GM18499 (cell line): Measurements from ENCODE around the gene MRGPRD.
"Not testable (repeated sequence)": the region's sequence is repeated elsewhere in the genome, so short reads cannot be mapped to it uniquely, and the experiment has no call there.

Experiments used
- ATAC-seq: cut with Tn5 transposase; IDR thresholded peaks from one replicate; pipeline ENCODE4 v1.9.1; 2021; ENCODE audit warnings: moderate number of reproducible peaks; ENCODE audit not compliant: insufficient read depth, unreplicated experiment

MRGPRD gene

DNA sequence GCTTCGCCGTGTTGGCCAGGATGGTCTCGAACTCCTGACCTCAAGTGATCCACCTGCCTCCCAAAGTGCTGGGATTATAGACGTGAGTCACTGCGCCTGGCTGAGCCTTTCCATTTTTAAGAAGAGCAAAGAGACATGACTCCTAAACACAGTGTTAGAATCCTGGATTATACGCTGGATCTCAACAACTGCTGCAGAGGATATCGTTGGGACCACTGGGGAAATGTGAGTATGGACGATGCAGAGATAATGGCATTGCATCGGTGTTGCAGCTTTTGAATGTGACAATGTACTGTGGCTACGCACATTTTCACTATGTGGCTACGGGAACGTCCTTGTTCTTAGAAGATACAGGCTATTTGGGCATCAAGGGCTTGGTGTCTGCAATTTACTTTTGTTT, 26.0 kb upstream of the MRGPRD start:
- no peak for ATAC-seq

GRCh38 chr11:69005631-69006368, 25.0 kb upstream of the MRGPRD start:
- ATAC-seq = no peak

GRCh38 chr11:69005183-69005630, 24.4 kb upstream of the MRGPRD start:
- ATAC-seq = no peak

GRCh38 chr11:69004411-69005182, 23.8 kb upstream of the MRGPRD start:
- ATAC-seq = no peak

- ATAC-seq = no peak
Measured at GRCh38 chr11:69003866-69004367, 23.1 kb upstream of the MRGPRD start.

DNA sequence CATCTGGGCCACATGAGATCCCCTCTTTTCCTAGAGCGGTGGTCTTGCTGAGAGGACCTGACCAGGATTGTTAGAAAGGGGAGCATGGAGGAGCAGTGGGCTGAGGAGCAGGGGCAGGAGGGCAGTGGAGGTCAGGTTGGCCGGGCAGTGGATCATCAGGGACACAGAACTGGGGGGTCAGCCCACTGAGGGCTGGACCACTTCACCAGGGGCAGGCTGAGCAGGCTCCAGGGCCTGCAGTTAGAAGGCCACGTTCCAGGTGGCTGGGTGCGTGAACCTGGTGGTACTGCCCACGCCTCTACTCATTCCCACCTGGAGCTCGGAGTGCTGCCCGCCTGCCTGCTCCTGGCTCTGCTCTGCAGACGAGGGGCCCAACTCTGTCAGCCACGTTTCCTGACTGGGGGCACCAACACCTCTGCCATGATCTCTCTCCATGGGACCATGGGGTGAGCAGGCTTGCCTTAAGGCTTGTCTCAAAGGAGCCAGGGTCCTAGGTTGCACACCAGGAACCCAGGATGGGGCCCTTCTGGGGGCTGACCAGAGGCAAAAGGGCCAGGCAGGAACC, 22.6 kb upstream of the MRGPRD start:
- no peak for ATAC-seq

GRCh38 chr11:69002570-69003231, 21.9 kb upstream of the MRGPRD start:
- ATAC-seq = no peak

GRCh38 chr11:69002110-69002569, 21.4 kb upstream of the MRGPRD start:
- no peak for ATAC-seq

DNA sequence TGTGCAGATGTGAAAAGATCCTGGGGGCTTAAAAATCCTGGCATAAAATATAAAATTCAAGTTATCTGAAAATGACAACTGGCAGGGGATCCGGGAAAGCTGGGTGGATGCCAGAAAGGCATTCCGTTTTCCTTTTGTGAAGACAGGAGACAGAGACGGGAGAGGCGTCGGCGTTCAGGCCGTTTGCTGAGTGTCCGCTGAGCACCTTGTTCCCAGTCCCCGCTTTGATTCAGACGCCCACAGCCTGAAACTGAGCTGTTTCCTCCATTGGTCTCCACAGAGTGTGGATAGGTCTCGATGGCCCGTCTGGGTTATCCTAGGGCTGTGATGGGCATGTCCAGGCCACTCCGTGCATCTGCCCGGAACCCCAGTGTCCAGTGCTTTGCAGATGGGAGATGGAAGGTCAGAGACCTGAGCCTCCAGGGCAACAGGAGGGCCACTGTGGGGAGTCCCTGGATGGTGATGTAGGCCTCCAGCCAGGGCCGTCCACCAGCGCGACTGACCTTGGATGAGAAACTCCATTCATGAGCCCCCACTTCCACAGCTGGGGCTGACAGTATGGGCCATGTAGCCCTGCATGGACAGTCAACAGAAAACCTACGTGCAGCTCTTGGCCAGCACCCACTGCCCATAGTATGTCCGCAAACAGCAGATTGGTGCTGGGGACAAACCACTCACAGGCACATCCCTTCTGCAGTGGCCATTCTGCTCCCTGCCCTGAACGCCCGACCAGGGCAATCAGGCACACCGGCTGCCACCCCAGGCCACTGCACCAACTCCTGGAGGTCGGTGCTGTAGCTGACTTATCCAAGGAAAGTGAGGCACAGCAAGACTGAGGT, 20.7 kb upstream of the MRGPRD start:
- ATAC-seq = no peak

GRCh38 chr11:69000831-69001242, 20.1 kb upstream of the MRGPRD start:
- no peak for ATAC-seq

GRCh38 chr11:69000391-69000790, 19.6 kb upstream of the MRGPRD start:
- no peak for ATAC-seq

- not testable (repeated sequence) for ATAC-seq
Measured at GRCh38 chr11:68999748-69000355, 19.1 kb upstream of the MRGPRD start.

DNA sequence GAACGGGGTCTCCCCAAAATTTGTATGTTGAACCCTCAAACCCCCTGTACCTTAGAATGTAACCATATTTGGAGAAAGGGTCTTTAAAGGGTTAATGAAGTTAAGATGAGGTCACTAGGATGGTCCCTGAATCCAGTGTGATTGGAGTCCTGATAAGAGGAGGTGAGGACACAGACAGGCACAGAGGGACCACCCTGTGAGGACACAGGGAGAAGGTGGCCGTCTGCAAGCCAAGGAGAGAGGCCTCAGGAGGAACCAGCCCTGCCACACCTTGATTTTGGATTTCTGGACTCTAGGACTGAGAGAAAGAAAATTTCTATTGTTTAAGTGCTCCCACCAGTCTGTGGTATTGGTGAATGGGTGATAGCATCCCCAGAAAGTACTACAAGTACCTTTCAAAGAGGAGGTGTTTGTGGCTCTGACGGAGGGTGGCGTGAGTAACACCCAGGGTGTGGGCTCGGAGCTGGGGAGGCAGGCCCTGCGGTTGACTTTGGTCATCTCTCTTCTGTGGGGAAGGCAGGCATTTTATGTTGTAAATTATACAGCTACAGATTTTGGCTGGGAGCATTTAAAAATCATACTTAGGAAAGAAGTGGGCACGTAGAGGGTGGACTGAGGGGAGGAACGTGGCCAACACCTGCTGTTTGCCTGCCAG, 18.4 kb upstream of the MRGPRD start:
- ATAC-seq = no peak

DNA sequence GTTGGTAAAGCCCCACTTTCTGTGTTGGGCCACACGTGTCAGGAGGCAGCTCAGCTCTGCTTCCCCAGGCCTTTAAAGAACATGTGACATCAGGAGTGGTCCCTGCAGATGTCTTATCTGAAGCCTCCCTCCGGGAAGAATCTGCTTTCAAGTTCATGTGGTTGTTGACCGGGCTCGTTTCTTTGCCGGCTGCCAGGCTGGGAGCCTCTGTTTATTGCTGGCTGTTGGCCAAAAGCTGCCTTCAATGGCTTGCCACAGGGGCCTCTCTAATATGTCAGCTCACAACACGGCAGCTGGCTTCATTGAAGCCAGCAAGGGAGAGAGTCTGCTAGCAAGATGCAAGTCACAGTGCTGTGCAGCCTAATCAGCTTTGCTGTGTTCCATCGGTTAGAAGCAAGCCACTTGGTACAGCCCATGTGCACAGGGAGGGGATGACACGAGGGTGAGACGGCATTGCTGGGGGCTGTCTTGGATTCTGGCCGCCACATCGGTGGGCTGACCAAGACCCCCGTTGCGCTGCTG, 17.7 kb upstream of the MRGPRD start:
- no peak for ATAC-seq

- ATAC-seq = no peak
Measured at GRCh38 chr11:68997995-68998348, 17.2 kb upstream of the MRGPRD start.

DNA sequence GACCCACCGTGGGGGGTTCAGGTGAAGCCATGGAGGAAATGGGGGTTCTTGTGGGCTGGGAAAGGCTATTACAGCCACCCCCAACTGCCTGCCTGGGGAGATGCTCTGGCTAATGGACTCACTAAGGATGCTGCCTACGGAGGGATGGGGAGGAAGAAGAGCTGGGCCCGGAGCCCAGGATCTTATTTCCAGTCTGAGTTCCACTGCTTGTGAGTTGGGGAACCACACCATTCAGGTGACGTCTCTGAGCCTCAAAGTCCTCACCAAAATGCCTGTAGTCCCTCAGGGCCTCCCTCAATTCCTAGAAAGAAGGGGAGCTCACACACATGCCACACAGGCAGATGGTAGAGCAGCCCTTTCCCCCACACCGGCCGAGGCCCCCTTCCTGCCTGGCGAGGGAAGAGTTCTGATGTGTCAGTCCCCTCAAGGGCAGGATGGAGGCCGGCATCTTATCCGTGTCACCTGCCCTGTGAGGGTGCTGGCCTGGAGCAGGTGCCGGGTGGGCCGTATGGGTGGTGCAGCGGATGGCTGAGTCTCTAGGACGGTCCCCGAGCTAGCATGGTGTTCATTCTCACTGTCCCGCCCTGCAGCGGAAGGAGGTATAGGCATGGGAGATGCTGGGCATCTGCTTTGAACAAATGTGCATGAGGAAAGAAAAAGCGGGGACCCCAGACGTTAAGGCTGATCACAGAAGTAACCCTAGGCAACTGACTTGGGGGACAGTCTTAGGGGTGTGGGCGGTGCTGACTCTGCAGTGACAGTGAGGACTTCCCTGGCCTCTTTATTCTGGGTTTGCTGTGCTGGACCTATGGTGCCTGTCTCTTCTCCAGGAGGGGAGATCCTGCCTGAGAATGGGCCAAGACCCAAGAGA, 16.6 kb upstream of the MRGPRD start:
- ATAC-seq = no peak

- ATAC-seq = no peak
Measured at GRCh38 chr11:68996376-68997123, 15.8 kb upstream of the MRGPRD start.
